Measurements from ENCODE around the gene WFDC12.

Gene WFDC12

DNA sequence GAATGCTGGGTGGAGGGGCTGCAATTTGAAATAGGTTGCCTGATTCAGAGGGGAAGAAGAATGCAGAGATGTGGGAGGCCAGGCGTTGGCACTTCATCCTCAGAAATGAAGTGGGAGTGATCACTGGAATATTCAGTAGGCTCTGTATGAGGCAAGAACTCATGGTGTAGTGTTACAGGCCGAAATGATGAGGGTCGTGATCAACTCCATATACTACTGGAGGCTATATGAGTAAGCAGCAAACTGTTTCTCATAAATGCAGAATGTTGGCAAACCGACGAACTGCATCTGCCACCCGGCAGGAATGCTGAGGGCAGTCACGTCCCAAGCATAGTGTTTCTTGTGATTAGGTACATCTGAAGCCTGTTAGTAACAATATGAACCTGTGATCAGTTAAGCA, 36.0 kb downstream of the WFDC12 start:
- no peak for DNase-seq

DNA sequence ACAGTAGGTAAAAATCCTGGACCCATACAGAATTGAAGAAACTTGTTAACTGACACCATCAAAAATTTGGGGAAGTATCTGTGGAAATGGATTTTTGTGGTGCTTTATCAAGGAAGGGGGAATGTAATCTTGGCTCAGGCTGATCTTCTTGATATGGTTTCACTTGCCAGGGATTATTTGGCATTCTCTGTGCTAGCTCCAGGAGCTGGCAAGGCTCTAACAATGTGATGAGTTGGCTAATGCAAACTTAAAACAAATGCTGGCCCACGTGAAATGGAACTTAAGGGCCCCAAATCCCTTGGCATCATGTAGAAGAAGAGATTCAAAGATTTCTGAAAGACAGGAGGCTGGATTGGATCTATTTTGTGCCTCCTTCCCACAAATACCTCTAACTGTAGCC, 36.5 kb downstream of the WFDC12 start:
- no peak for DNase-seq

- DNase-seq, result no peak
Observed at GRCh38 chr20:45087097-45087790, 37.0 kb downstream of the WFDC12 start.

DNA sequence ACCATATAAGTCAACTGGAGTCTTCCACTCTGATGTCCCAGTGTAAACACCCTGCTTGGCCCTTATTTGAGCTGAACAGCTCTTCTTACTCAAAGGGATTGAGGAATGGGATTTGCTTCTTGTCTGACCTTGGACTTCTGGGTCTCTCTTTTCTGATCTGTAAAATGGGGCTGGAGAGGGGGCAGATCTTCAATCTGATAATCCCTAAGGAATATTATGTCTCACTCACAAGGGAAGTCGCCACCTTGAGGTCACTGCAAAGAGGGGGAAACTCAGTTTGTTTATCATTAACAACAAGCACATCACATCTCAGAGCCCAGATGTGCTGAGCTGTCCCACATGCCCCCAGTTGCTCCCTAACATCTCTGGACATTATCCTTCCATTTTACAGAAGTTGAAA, 38.4 kb downstream of the WFDC12 start:
- no peak for DNase-seq

DNA sequence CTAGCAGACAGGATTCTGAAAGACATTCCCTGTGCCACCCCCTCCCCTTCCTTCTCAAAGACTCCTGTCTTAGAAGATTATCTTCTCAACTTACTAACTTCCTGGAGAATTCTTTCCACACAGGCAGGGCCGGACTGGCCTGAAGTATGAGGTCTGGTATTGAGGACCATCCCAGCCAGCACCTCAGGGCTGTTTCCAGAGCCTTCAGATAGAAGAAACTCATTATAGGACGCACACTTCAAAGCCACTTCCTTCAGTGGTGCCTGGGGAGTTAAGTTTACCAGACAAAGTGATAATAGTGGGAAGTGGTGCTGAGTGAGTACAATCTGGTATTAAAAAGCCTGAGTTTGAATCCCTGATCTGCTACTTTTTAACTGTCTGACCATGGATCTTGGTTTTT, 39.0 kb downstream of the WFDC12 start:
- no peak for DNase-seq

GRCh38 chr20:45083127-45083526, 41.1 kb downstream of the WFDC12 start:
- no peak for DNase-seq

DNA sequence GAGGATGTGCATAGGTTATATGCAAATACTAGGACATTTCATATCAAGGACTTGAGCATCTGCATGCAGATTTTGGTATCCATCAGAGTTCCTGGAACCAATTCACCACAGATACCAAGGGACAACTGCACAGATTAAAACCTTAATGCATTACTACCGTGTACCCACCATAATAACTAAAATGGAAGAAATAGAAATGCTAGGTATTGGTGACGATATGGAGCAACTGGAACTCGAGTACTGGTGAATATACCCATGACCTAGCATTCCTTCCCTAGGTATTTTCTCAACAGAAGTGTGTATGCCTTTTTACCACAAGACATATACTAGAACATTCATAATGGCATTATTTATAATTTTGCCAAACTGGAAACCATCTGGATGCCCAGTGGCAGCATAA, 41.8 kb downstream of the WFDC12 start:
- DNase-seq, result no peak

DNA sequence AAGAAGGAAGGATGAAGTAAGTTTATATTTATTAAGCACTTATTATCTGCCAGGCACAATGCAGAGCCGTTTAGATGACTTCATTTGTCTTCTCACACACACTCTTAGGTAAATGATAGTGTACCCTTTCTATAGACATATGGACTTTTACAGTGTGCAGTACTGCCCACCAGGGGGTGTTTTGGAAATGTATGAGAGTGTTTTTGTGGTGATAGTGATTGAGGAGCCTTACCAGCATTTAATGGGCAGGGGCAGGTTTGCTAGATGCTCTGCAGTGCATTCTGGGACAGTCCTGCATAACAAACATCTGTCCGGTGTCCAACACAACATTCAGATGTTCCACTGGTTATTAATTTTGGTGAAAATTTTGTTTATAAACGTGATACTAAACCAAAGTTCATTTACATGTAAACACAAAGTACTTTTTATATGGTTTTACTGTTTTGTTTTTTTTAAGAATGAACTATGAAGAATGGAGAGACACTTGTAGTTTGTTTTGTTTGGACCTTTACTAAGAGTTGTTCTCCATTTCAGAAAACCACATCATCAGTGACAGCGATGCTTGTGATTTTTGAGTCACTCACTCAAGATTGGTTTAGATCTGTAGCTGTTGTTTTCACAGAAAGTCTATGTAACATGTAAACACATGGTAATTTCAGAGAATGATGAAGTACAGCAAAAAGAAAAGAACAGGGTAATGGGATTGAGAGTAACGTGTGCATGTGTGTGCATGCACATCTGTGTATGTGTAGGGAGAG, 43.2 kb downstream of the WFDC12 start:
- DNase-seq, result no peak

DNA sequence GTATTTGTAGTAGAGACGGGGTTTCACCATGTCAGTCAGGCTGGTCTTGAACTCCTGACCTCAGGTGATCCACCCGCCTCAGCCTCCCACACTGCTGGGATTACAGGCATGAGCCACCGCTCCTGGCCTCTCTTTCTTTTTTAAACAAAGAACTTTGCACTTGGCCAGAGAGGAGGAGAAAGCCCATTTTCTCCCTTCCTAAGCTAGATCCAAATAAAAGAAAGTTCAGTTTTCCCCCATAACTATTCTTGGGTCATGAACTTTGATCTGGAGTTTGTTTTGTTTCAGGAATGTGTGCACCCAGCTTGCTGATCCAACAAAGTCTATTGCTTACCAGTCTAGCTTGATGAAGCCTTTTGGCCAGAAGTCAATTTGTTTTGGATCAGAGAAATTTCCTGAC, 46.7 kb downstream of the WFDC12 start:
- DNase-seq, result no peak

All from activated CD4-positive, alpha-beta T cell treated with anti-CD3 and anti-CD28 coated beads, Interleukin-10, Interleukin-2, amounts not matched to agents 100 ng/mL and 50 ng/mL, durations not matched to agents 16 hours and 8 hours (primary cell).